ENCODE results near the gene AVP.

Gene AVP

GRCh38 chr20:3072530-3073250, 11.8 kb downstream of the AVP start:
- peak overlapping the region; percentile 66 for H3K4me3 Mint-ChIP-seq
- peaks cover 19% of the 10 kb centered on the region for H3K4me1 Mint-ChIP-seq
- no peaks in the 10 kb centered on the region for H3K36me3 Mint-ChIP-seq (ENCODE audit: low read depth)
- no peak for TF ChIP-seq CTCF (IDR thresholded peaks at IDR 0.05)
- peaks cover 88% of the 10 kb centered on the region for H3K27me3 Mint-ChIP-seq (ENCODE audit: low read depth, poor library complexity)
- H3K27ac Mint-ChIP-seq, result no peak overlapping the region
- peaks cover 2% of the 10 kb centered on the region for H3K9me3 Mint-ChIP-seq
- no peak for DNase-seq

GRCh38 chr20:3071610-3072529, 12.7 kb downstream of the AVP start, which contains the start of gene OXT:
OXT (plus strand) TSS chr20:3071620; CDS start chr20:3071656, 36 bp downstream.
- H3K9me3 Mint-ChIP-seq, result no peaks in the 10 kb centered on the region
- TF ChIP-seq CTCF (IDR thresholded peaks at IDR 0.05), result no peak
- H3K4me3 Mint-ChIP-seq, result peak within 1 kb of the TSS; percentile 66
- peaks cover 27% of the 10 kb centered on the region for H3K4me1 Mint-ChIP-seq
- H3K36me3 Mint-ChIP-seq (ENCODE audit: low read depth), result no peaks in the 10 kb centered on the region
- H3K27ac Mint-ChIP-seq, result no peak within 1 kb of the TSS
- DNase-seq, result peak; percentile 37
- H3K27me3 Mint-ChIP-seq (ENCODE audit: low read depth, poor library complexity), result peaks cover 88% of the 10 kb centered on the region

GRCh38 chr20:3071266-3071609, 13.3 kb downstream of the AVP start:
- Mint-ChIP-seq H3K27ac (no peak overlapping the region), H3K27me3 (ENCODE audit: low read depth, poor library complexity) (peaks cover 88% of the 10 kb centered on the region), H3K36me3 (ENCODE audit: low read depth) (no peaks in the 10 kb centered on the region), H3K4me3 (peak overlapping the region; percentile 51), H3K9me3 (no peaks in the 10 kb centered on the region), H3K4me1 (peaks cover 32% of the 10 kb centered on the region)
- DNase-seq, result no peak
- no peak for TF ChIP-seq CTCF (IDR thresholded peaks at IDR 0.05)

- DNase-seq, result no peak
- H3K27ac Mint-ChIP-seq, result no peak overlapping the region
- H3K4me1 Mint-ChIP-seq, result peaks cover 32% of the 10 kb centered on the region
- no peaks in the 10 kb centered on the region for H3K36me3 Mint-ChIP-seq (ENCODE audit: low read depth)
- H3K27me3 Mint-ChIP-seq (ENCODE audit: low read depth, poor library complexity), result peaks cover 90% of the 10 kb centered on the region
- TF ChIP-seq CTCF (IDR thresholded peaks at IDR 0.05), result no peak
- no peaks in the 10 kb centered on the region for H3K9me3 Mint-ChIP-seq
- peak overlapping the region; percentile 51 for H3K4me3 Mint-ChIP-seq
These were observed 13.8 kb downstream of the AVP start for GRCh38 chr20:3070725-3071124.

GRCh38 chr20:3068986-3069900, 15.3 kb downstream of the AVP start:
- H3K36me3 Mint-ChIP-seq (ENCODE audit: low read depth), result no peaks in the 10 kb centered on the region
- TF ChIP-seq CTCF (IDR thresholded peaks at IDR 0.05), result no peak
- H3K9me3 Mint-ChIP-seq, result no peaks in the 10 kb centered on the region
- no peak overlapping the region for H3K4me3 Mint-ChIP-seq
- DNase-seq, result no peak
- H3K27ac Mint-ChIP-seq, result no peak overlapping the region
- peaks cover 32% of the 10 kb centered on the region for H3K4me1 Mint-ChIP-seq
- H3K27me3 Mint-ChIP-seq (ENCODE audit: low read depth, poor library complexity), result peaks cover 87% of the 10 kb centered on the region

Measured in nephron progenitor cell (in vitro differentiated cells).